ENCODE data around the gene B4GALNT2. TPM values are rescaled to one million over a fixed set of nuclear protein-coding genes. Genes with fewer than 3 reads are reported as not detected.
"Not testable (repeated sequence)": the region's sequence is repeated elsewhere in the genome, so short reads cannot be mapped to it uniquely, and the experiment has no call there.

Gene B4GALNT2
- total RNA-seq, 1 experiment from 2014 or later, result 0.05 TPM

- POLR2A ChIA-PET, result interaction anchor here (1.9 to 2.3 kb wide), 3 partner anchors 17 to 92 kb away, joined by 7 to 14 read pairs (median 13); no protein-coding TSS in a partner anchor
- H3K27me3 Mint-ChIP-seq (ENCODE audit: insufficient read depth, unreplicated experiment), result no peaks in the 10 kb centered on the region
- no peak for DNase-seq (ENCODE audit: unreplicated experiment)
- no TSS peak for BruUV-seq (replicated peaks)
- intact Hi-C loops (cut with micrococcal nuclease), result no loop called here
- H3K27ac Mint-ChIP-seq (ENCODE audit: low read depth, unreplicated experiment), result peak overlapping the region; percentile 74
- TF ChIP-seq CTCF (IDR thresholded peaks at IDR 0.05; ENCODE audit: unreplicated experiment), result no peak
- no peaks in the 10 kb centered on the region for H3K9me3 Mint-ChIP-seq (ENCODE audit: unreplicated experiment)
- no peaks in the 10 kb centered on the region for H3K36me3 Mint-ChIP-seq (ENCODE audit: insufficient read depth, unreplicated experiment)
- CTCF ChIA-PET, result interaction anchor here (0.6 to 0.7 kb wide), 3 partner anchors 52 to 609 kb away, joined by 3 read pairs; no protein-coding TSS in a partner anchor
- no peak overlapping the region for H3K4me3 Mint-ChIP-seq (ENCODE audit: unreplicated experiment)
- peaks cover 18% of the 10 kb centered on the region for H3K4me1 Mint-ChIP-seq (ENCODE audit: insufficient read depth, unreplicated experiment)
Observed at GRCh38 chr17:49100601-49101000, 32.0 kb upstream of the B4GALNT2 start.

GRCh38 chr17:49101054-49101534 is 31.5 kb upstream of the B4GALNT2 start:
- H3K9me3 Mint-ChIP-seq (ENCODE audit: unreplicated experiment), result no peaks in the 10 kb centered on the region
- H3K27ac Mint-ChIP-seq (ENCODE audit: low read depth, unreplicated experiment), result peak overlapping the region; percentile 74
- intact Hi-C loops (cut with micrococcal nuclease), result no loop called here
- TF ChIP-seq CTCF (IDR thresholded peaks at IDR 0.05; ENCODE audit: unreplicated experiment), result no peak
- ChIA-PET CTCF (interaction anchor here (0.7 to 1.1 kb wide), 2 partner anchors 324 to 422 kb away, joined by 3 read pairs; no protein-coding TSS in a partner anchor), POLR2A (interaction anchor here (0.5 to 2.3 kb wide), 5 partner anchors 11 to 152 kb away, joined by 3 to 14 read pairs (median 7); no protein-coding TSS in a partner anchor)
- H3K27me3 Mint-ChIP-seq (ENCODE audit: insufficient read depth, unreplicated experiment), result no peaks in the 10 kb centered on the region
- H3K4me1 Mint-ChIP-seq (ENCODE audit: insufficient read depth, unreplicated experiment), result peaks cover 18% of the 10 kb centered on the region
- H3K36me3 Mint-ChIP-seq (ENCODE audit: insufficient read depth, unreplicated experiment), result no peaks in the 10 kb centered on the region
- no peak for DNase-seq (ENCODE audit: unreplicated experiment)
- H3K4me3 Mint-ChIP-seq (ENCODE audit: unreplicated experiment), result no peak overlapping the region
- BruUV-seq (replicated peaks), result no TSS peak

GRCh38 chr17:49103360-49103759 is 29.2 kb upstream of the B4GALNT2 start:
- intact Hi-C loops (cut with micrococcal nuclease); H3K4me3 Mint-ChIP-seq (ENCODE audit: unreplicated experiment); H3K27me3 Mint-ChIP-seq (ENCODE audit: insufficient read depth, unreplicated experiment); H3K36me3 Mint-ChIP-seq (ENCODE audit: insufficient read depth, unreplicated experiment); H3K9me3 Mint-ChIP-seq (ENCODE audit: unreplicated experiment); DNase-seq (ENCODE audit: unreplicated experiment); H3K27ac Mint-ChIP-seq (ENCODE audit: low read depth, unreplicated experiment); BruUV-seq (replicated peaks): not testable (repeated sequence)
- ChIA-PET POLR2A (interaction anchor here (0.9 to 1.7 kb wide), 5 partner anchors 10 to 89 kb away, joined by 3 to 13 read pairs (median 4); no protein-coding TSS in a partner anchor), CTCF (interaction anchor here (1.0 to 1.7 kb wide), 2 partner anchors 71 to 124 kb away, joined by 5 to 8 read pairs; no protein-coding TSS in a partner anchor)
- H3K4me1 Mint-ChIP-seq (ENCODE audit: insufficient read depth, unreplicated experiment), result peaks cover 29% of the 10 kb centered on the region

- Mint-ChIP-seq H3K4me1 (ENCODE audit: insufficient read depth, unreplicated experiment) (peaks cover 31% of the 10 kb centered on the region), H3K27me3 (ENCODE audit: insufficient read depth, unreplicated experiment) (no peaks in the 10 kb centered on the region), H3K9me3 (ENCODE audit: unreplicated experiment) (no peaks in the 10 kb centered on the region), H3K27ac (ENCODE audit: low read depth, unreplicated experiment) (no peak overlapping the region), H3K36me3 (ENCODE audit: insufficient read depth, unreplicated experiment) (no peaks in the 10 kb centered on the region), H3K4me3 (ENCODE audit: unreplicated experiment) (no peak overlapping the region)
- no peak for TF ChIP-seq CTCF (IDR thresholded peaks at IDR 0.05; ENCODE audit: unreplicated experiment)
- DNase-seq (ENCODE audit: unreplicated experiment), result no peak
- POLR2A ChIA-PET, result interaction anchor here (1.0 to 1.7 kb wide), 5 partner anchors 8 to 88 kb away, joined by 4 to 13 read pairs (median 4); no protein-coding TSS in a partner anchor
- intact Hi-C loops (cut with micrococcal nuclease), result no loop called here
- BruUV-seq (replicated peaks), result no TSS peak
- CTCF ChIA-PET, result interaction anchor here (1.0 to 1.7 kb wide), 2 partner anchors 72 to 123 kb away, joined by 5 to 8 read pairs; no protein-coding TSS in a partner anchor
Observed at GRCh38 chr17:49104511-49105074, 28.0 kb upstream of the B4GALNT2 start.

All from MCF 10A (cell line).